HG03378 (cell line): ENCODE measurements around the gene PRIMA1.

Experiments
- ATAC-seq: cut with Tn5 transposase; IDR thresholded peaks from one replicate; pipeline ENCODE4 v1.9.1; 2021; ENCODE audit warnings: mild to moderate bottlenecking, moderate library complexity; ENCODE audit not compliant: unreplicated experiment

Gene PRIMA1

DNA sequence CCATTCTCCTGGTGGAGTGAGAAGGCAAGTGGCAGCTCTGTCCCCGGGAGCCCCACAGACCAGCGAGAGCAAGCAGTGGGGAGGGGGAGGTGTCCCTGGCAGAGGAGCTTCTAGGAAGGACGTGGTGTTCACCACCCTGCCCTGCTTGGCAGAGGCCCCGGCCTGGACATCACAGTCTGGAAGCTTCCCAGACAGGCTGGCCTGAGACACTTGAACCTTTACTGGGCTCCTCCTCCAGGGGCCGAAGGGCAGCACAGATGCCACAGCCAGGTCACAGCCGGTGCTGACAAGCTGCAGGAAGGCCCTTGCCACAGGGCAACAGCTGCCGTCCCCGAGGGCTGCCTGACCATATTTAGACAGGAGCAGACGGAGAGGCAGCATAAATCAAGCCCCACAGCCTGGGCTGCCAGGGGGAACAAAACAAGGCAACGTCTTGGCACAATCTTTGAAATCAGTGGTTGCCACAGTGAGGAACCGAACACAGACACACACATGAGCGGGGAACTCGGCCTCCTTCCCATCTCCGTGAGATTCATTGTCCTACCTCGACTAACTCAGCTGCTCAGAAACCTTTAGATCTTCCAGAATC lies 28.5 kb downstream of the PRIMA1 start:
- ATAC-seq = no peak

DNA sequence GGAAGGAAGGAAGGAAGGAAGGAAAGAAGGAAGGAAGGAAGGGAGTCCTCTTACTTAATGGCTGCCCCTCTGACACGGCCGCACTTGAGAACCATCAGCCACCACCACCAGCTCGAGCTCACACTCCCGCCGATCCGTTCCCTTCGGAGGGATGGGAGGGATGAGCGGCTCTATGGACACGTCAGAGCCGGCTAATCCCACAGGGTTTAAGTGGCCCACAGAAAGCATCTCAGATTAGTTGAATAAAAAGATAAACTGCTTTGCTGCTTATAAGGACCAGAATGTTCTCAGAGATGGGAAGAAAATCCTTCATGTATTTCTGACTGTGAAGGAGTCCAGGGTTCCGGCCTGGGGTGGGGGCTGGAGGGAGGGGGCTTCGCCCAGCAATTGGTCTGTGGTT lies 31.1 kb downstream of the PRIMA1 start:
- ATAC-seq = no peak

DNA sequence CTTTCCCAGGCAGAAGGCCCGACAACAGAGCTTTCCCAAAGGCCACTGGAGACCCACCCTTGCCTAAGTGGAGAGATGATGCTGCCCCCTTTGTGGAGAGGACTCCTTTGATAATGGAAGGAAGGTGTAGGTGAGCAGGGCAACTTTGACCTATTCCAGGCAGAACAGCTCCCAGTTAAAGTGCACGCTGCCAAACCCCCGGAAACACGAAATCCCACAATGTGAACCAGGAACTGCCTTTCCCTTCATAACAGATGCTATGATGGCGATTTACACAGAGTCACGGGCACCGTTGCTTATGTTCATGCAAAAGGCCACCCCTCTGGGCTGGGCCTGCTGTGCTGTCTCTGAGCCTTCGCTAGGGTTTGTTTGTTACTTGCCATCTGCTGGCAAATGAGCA lies 34.6 kb downstream of the PRIMA1 start:
- ATAC-seq = no peak

DNA sequence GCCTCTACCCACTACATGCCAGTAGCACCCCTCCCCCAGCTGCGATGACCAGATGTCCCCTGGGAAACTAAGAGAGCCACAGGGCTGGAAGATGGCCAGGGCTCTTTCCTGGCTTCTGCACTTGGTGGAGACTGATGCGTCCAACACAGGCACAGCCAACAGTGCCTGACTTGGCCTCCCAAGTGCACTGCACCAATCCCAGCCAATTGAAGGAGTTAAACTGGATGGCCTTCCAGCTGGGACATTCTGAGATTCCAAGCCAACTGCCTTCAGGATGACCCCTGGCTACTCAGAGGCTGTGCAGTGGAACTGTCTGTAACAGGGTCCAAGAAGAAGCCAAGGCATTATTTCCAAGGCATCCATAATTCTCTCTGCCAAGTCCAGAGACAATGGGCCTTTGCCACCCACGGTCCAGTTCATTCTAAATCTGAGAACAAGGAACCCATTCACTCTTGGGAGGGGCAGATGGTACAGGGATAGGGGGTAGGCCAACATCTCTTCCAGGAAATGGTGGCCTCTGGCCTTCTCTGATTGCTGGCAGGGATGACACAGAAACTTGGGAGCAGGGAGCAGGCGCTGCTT lies 35.2 kb downstream of the PRIMA1 start:
- ATAC-seq = no peak

DNA sequence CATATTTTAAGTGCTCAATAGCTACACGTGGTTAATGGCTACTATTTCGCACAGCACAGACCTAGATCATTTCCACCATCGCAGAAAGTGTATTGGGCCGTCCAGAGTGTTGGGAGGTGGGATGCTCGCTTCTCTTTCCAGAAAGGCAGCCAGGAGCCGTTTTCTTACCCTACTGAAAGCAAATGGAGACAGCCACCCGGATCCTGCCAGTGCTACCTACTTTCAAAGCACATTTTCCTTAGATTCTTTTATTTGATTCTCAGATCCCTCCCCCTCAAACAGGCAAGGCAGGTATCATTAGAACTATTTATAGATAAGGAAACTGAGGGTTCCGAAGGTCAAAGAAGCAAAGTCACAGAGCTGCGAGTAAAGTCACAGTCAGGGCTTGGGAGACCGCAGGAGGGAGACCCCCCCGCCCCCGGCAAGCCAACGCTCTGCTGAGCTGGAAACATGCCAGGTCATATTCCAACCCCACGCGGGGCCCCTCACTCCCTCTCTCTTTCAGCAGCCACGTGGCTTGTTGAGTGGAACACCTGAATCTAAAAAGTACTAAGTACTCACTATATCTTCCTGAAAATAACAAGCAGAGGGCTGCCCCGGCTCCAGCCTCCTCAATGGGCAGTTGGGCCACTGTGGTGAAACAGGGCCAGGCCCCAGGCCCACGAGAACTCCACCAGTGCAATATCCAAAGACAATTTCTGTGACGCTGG lies 36.2 kb downstream of the PRIMA1 start:
- no peak for ATAC-seq

DNA sequence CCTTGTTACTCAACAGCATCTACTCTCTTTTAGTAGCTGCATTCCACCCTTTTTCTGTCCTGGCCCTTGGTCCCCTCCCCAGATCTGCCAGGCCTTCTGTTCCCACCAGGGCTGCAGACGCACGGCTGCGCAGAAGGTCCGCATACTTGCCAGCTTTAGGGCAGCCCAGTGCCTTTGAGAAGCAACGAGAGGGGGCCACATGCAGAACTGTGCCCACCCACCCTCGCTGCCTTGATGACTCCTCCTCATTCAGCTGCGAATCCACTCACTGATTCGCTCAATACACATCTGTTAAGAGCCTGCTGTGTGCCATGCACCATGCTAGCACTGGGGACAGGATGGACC lies 39.2 kb downstream of the PRIMA1 start:
- ATAC-seq = no peak

DNA sequence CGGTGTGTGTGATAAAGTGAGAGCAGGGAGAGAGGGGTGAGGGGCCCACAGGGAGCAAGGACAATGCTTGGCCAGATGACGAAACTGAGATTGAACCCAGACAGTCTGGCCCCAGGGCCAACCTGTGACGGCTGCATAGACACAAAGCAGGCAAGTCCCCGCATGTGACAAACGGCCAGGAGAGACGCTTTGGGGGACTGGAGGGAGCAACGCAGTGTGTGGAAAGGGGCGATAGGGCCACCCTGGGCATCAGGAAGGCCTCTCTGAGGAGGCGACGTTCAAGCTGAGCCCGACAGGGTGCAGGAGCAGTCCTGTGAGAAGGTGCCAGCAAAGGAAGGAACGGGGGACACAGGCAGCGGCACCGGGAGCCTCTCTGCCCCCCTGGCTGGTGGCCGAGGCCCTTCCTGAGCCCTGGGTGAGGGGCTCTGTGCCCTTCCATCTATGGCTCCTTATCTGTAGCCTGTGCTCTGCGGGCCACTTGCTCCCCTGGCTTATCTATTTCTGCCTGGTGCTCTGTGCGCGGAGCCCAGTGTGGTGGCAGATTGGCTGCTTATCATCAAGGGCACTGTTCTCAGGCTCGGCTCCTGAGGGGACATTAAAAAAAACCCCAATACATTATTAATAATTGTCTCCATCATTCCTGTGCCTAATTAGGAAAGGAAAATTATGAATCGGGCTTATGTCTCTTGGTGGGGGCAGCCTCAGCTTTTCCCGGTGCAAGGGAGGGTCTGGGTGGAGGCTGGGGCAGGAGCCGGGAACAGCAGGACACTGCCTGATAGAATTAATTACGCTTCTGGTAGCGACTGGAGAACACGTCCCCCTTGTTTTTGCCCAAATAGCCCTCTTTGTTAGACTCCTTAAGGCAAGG lies 39.8 kb downstream of the PRIMA1 start:
- no peak for ATAC-seq

DNA sequence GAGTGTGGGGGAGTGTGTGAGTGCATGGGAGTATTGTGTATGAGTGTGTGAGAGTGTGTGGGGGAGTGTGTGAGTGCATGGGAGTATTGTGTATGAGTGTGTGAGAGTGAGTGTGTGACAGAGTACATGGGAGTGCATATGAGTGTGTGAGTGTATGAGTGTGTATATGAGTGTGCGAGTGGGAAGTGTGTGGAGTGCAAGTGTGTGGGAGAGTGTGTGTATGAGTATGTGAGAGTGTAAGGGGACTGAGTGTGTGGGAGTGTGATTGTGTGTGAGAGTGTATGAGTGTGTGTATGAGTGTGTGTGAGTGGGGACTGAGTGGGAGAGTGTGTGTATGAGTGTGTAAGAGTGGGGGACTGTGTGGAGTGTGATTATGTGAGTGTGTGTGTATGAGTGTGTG lies 40.7 kb downstream of the PRIMA1 start:
- no peak for ATAC-seq

DNA sequence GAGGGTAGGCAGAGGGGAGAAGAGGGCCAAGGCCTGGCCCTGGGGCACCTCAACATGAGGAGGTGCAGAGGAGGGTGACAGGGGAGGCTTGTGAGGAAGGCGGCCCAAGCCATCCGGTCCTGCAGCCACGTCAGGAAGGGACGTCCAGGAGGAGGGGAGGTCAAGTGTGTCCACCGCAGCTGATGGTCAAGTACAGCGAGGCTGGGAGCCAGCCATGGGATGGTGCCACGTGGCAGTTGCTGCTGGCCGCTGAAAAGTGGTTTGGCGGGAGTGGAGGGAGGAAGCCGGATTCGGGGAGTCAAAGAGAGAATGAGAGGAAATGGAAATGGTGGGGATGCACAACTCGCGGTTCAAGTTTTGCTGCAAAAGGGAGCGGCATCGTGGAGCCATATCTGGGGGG lies 41.2 kb downstream of the PRIMA1 start:
- no peak for ATAC-seq

DNA sequence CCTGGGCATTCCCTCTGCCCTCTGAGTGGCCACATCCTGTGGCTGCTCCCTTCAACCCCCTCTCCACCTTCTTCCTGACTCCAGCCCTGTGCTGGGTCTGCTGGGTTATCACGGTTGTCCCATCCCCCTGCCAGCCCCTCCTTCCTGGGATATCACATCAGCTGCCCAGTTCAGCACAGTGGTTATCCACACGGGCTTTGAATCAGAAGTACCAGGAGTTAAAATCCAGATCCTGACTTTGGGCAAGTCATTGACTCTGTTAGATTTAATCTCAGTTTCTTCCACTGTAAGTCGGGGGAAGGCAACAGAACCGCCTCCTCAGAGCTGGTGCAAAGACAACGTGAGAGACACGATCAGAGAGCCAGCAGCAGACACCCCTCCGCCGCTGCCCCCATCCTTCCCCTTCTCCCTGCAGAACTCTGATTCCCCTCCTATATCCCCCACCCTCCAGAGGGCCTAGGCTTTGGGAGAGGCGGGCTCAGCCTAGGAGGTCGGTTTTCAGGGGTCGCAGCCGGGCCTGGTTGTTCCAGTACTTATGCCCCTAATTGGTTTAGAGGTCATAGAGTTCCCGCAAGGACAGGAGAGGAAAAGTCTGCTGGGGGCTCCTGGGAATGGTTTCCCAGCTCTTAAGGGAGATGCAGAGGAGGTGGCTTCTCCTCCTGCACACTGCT lies 42.5 kb downstream of the PRIMA1 start:
- no peak for ATAC-seq

DNA sequence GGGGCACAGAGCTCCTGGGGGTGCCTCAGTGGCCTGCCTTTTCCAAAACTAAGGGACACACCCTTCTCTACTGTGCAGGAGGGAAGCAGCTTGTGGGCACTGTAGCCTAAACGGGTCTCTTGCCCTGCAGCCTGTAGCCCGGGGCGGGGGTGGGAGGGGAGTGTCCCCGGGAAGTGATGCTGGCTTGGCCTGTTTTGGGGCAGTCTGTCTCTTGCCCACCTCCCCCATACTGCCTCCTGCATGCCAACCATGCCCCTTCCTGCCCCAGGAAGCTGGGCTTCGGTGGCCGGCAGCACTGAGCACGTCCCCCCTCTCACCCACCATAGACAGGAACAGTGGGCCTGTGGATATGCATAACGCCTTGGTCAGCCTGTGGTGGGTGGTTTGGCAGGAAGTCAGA lies 43.4 kb downstream of the PRIMA1 start:
- ATAC-seq = no peak

DNA sequence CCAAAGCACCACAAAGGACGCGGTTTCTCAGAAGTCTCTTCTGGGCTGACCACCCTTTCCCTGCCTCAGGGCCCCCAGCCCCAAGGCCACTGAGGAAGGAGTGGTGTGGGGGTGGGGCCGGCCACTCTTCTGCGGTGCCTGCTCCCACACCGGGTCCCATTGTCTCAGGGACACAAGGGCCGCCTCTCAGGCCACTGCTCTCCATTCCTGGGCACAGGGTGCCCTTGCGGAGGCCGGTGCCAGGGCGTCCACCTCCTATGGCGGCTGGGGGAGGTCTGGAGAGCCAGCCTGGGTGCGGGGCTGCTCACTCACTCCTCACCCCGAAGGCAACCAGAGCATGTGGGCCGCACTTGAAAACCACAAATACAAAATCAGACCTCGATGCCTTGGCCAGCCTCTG lies 44.1 kb downstream of the PRIMA1 start:
- ATAC-seq = no peak

DNA sequence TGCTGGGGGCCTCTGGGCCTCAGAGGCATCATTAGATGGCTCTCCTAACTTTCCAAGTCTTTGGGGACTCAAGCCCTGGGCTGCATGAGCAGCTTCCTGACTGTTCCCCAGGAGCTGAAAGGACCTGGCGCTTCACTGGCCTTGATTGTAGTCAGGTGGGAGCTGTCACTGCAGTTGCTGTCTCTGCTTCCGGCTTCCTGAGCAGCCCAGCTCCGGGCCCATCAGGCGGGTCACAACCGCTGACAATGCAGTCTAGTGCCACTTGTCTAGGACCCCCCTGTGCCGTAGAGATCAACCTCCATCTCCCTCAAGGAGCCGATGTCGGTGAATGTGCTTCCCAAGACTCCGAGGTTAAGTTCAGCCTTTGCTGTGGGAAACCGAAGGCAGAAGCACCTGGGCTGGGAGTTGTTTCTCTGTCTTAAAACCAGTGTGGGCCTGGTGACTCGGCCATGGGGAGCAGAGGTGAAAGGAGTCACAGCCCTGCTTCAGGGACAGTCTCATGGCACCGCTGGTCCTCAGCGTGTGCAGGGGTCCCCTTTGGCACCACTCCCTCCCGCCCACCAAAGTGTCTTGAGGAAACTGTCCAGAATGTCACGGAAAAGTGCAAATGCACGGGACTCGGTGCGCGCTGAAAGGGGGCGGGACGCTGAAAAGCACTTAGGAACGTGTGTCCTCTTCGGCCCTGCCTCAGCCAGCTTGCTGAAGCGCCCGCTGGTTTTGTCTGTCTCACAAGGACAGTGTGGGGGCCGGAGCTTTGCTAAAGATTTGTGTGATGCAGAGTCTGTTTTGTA lies 44.8 kb downstream of the PRIMA1 start:
- no peak for ATAC-seq

DNA sequence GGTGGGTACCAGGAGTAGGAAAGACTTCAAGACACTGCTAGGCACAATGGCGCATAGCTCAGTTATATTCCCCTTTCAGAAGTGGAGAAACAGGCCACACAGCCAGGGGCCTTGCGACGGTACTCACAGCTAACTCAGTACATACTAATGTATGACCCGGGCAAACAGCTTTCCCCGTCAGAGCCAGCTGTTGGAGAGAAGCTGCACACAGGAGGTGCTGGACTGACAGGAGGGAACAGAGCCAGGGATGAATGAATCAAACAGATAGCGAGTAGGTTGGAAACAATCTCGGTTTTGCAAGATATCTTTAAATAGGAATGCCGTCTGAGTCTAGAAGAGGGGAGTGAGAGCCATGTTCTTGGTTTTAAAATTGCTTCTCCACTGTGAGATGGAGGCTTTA lies 45.5 kb downstream of the PRIMA1 start:
- no peak for ATAC-seq

DNA sequence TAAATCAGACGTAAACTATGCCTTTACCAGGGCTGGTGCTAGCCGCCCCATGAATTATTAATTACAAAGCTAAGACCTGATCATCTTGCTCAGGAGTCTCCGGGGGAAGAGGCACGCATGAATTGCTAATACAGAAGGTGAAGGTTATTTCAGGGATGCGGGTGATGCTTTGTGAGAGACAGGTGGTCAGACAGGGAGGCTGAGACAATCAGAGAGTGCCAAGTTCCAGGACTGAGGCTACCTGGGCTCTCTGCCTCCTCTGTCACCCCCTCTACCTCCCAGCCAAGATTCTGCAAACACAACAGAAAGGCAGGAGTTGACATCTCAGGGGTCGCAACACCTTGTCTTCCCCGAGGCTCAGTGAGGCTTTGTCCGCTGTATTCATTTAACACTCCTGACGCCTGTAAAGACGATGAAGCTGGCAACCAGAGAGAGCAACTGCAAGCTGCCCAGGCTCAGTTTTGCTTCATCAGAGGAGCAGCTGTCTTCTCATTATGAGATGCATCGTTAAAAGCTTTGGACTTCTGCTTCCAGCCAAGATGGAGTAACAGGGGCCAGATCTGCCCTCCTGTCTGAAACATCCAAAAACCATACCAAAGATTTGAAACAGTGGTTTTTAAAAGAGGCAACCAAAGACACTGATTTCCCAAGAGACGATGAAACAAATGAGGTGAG lies 46.6 kb downstream of the PRIMA1 start:
- no peak for ATAC-seq

DNA sequence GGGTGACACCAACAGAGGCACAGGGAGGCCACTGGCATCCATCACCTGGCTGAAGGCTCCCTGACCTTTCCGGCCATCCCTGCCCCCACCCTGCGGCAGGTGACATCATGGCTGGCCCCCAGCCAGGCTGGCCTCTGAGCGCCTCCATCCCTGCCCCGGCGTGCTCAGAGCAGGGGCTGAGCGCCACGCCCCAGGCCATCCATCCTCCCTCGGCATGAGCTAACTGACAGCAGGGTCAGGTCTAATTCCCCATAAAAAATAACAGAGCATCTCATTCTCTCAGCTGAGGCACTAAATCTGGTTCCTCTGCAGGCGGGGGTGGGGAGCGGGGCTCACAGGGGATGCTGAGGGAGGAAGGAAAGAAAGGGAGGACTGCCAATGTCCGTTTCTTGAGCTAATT lies 50.7 kb downstream of the PRIMA1 start:
- no peak for ATAC-seq

DNA sequence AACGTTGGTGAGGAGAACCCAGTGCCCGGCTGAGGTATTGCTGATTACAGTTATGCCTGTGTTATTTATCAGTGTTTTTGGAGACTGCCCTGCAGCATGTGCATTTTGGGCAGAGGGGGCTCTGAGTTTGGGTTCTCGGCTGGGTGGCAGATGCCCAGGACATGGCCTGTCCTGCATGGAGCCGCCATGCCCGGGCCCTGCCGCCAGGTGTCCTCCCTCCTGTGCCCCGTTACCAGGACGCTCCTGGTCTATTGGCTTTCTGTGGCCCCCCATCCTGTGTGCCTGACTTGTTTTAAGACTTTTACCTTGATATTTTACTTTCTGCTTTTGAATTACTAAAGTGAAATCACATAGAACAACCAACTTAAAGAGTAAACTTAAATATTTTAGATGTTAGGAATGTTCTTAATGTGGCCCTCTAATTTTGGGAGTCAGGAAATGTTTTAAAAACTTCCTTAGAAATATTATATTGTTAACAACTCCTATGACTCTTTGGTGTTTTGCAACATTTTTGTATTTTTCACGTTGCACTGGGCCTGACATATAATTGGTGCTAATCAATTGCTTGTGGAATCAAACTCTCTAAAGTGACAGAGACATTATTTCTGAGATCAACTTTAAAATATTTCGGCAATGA lies 51.8 kb downstream of the PRIMA1 start:
- no peak for ATAC-seq

DNA sequence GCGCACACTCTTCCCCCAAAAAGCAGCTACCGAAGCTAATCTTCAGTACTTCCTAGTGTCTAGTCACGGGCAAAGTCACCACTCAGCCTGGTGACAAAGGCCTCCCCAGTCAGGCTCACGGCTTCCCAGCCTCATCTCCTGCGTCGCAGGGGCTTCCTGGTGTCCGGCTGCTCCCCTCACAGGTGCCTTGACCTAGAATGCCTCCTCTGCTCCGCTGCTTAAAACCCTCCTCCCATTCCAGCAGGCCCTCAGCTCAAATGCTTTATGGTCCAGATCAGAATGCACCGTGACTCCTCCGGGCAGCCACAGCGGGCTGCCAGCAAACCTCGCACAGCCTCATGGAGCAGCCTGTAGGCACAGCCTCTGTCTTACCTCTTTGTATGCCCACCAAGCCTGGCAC lies 53.1 kb downstream of the PRIMA1 start:
- no peak for ATAC-seq

DNA sequence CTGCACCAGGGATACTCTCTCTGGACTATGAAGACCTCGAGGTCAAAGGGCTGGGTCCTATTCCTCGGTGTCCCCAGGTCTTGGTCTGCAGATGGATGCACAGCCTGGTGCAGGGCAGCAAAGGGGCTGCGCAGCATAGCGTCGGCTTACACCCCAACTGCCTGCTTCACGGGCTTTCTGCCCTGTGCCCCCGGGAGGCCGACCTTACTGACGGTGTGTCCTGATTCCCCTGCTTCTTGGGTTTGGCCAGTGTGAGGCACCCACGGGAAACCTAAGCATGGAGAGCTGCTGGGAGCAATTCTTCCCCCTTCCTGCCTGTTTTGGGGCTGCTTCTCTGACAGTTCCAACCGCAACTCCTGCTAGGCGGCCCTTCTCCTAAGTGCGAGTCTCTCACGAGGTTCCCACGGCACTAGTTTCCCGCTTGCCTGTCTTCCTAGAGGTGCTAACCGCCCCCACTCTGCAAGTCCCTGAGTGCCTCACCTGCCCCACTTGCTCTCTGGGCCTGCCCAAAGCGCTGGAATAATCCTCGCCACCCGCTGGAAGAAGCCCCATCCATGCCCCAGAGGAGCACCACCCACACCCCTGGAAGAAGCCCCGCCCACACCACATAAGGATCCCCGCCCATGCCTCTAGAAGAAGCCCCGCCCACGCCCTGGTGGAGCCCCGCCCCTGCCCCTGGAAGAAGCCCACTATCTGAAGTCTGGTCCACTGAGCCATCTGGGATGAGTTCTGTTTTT lies 54.0 kb downstream of the PRIMA1 start:
- ATAC-seq = no peak
